HepG2 (cell line): ENCODE results near the gene RHO. TPM values are rescaled to one million over a fixed set of nuclear protein-coding genes. Genes with fewer than 3 reads are reported as not detected.

Source experiments
- ATAC-seq: fragments of 200-7000 bp; cut with Tn5 transposase; 3 replicates; pipeline ENCODE4 v1.9.1; 2020; ENCODE audit warnings: mild to moderate bottlenecking, moderate library complexity
- BruUV-seq: library from RNA; stranded (reverse); fragments of 400-500 nt; replicated peaks from 2 replicates; lab custom pipeline; 2021; lab: Mats Ljungman, UMichigan
- CTCF ChIA-PET: fragments of 300-600 bp; formaldehyde crosslinking; extraction: SDS; loops from one replicate; lab custom pipeline; 2021; ENCODE audit warnings: low total read pairs, inconsistent platforms, low intra/inter-chr PET ratio; lab: Yijun Ruan, JAX
- POLR2A ChIA-PET: fragments of 350-600 bp; sonication (Branson Sonifier 250); formaldehyde crosslinking; loops from one replicate; lab custom pipeline; 2020; ENCODE audit warnings: antibody characterized with exemption, inconsistent platforms; lab: Yijun Ruan, JAX
- DNase-seq: peaks from one replicate; pipeline ENCODE4 v3.0.0-alpha.2; 2015; ENCODE audit warnings: low spot score
- FAIRE-seq: peaks from 3 replicates; lab custom pipeline; 2011; peaks lifted over from hg19 to GRCh38; lab: Jason Lieb, UNC
- H2AFZ ChIP-seq: one replicate; pipeline ENCODE4 v1.6.1; 2011; ENCODE audit warnings: low read length, inconsistent platforms
- H3K27ac ChIP-seq: fragments of 300-600 bp; 3 replicates; pipeline ENCODE4 v1.8.0; 2011; ENCODE audit warnings: mixed run types, mild to moderate bottlenecking, mixed read lengths, low read length, inconsistent platforms; ENCODE audit not compliant: insufficient read depth; ENCODE audit errors: extremely low read length
- H3K27me3 ChIP-seq, 2 experiments: fragments of 200-600 bp in 1 of 2; 2 replicates in 1 of 2; 3 replicates in 1 of 2; pipeline versions ENCODE4 v1.6.0 to v1.8.0; 2011; ENCODE audit warnings: low read length in 2 of 2, mild to moderate bottlenecking in 2 of 2, moderate library complexity in 2 of 2, inconsistent platforms in 1 of 2; ENCODE audit not compliant: insufficient read depth in 2 of 2, control insufficient read depth in 1 of 2
- H3K36me3 ChIP-seq, 2 experiments: fragments of 200-600 bp in 1 of 2; replicated peaks in 1 of 2; 2 replicates in 1 of 2; 3 replicates in 1 of 2; pipeline versions ENCODE4 v1.5.1 to v1.8.0; 2011; ENCODE audit warnings: low read length in 2 of 2, inconsistent platforms in 1 of 2; ENCODE audit not compliant: insufficient read depth in 2 of 2, control insufficient read depth in 1 of 2
- H3K4me1 ChIP-seq: 2 replicates; pipeline ENCODE4 v1.5.1; 2012; ENCODE audit warnings: low read length, inconsistent platforms; ENCODE audit not compliant: insufficient read depth
- H3K4me2 ChIP-seq: 2 replicates; pipeline ENCODE4 v1.6.0; 2011; ENCODE audit warnings: low read depth, low read length, inconsistent platforms
- H3K4me3 ChIP-seq, 3 experiments: fragments of 200-600 bp in 1 of 3; sonication (generic), shearing (Covaris generic) in 1 of 3; replicated peaks in 1 of 3; 2 replicates each; pipeline ENCODE4 v1.5.1; 2011 to 2016; ENCODE audit warnings: low read length in 3 of 3, inconsistent platforms in 2 of 3, low read depth in 2 of 3, mild to moderate bottlenecking in 2 of 3, control low read depth in 1 of 3, mixed read lengths in 1 of 3; ENCODE audit not compliant: insufficient read depth in 1 of 3
- H3K79me2 ChIP-seq: one replicate; pipeline ENCODE4 v1.6.1; 2011; ENCODE audit warnings: low read length, inconsistent platforms; ENCODE audit not compliant: insufficient read depth
- H3K9ac ChIP-seq: 2 replicates; pipeline ENCODE4 v1.6.0; 2011; ENCODE audit warnings: mild to moderate bottlenecking, low read depth, low read length, inconsistent platforms; ENCODE audit not compliant: insufficient read depth
- H3K9me3 ChIP-seq: 2 replicates; pipeline ENCODE4 v1.5.1; 2012; ENCODE audit warnings: mild to moderate bottlenecking, low read length
- H4K20me1 ChIP-seq: 2 replicates; pipeline ENCODE4 v1.6.0; 2011; ENCODE audit warnings: inconsistent platforms, mild to moderate bottlenecking, low read length, moderate library complexity; ENCODE audit not compliant: insufficient read depth
- CEBPG ChIP-seq: IDR thresholded peaks from 2 replicates; pipeline ENCODE4 v1.6.1; 2016
- EHMT2 ChIP-seq: fragments of 200-600 bp; sonication (generic); IDR thresholded peaks from 2 replicates; pipeline ENCODE4 v1.7.0; 2017; ENCODE audit warnings: antibody characterized with exemption, low read depth, low read length, borderline replicate concordance
- EP300 ChIP-seq, 3 experiments: sonication (generic) in 1 of 3; formaldehyde crosslinking in 1 of 3; IDR thresholded peaks; 2 replicates each; pipeline versions ENCODE4 v1.5.1 to v1.6.1; 2011 to 2020; ENCODE audit warnings: low read depth in 2 of 3, low read length in 2 of 3, borderline replicate concordance in 1 of 3, improper control_type of control experiment in 1 of 3, mild to moderate bottlenecking in 1 of 3, missing genetic modification reagents in 1 of 3, moderate library complexity in 1 of 3
- ONECUT2 ChIP-seq: sonication (generic); formaldehyde crosslinking; IDR thresholded peaks from 2 replicates; pipeline ENCODE4 v1.4.0; 2020; ENCODE audit warnings: missing genetic modification reagents
- ZFP1 ChIP-seq: IDR thresholded peaks from 2 replicates; pipeline ENCODE4 v1.6.1; 2016
- ZNF160 ChIP-seq: sonication (generic); formaldehyde crosslinking; IDR thresholded peaks from 2 replicates; pipeline ENCODE4 v1.8.0; 2022; ENCODE audit warnings: mild to moderate bottlenecking, inconsistent platforms, missing genetic modification reagents
- ZNF326 ChIP-seq: sonication (generic); formaldehyde crosslinking; IDR thresholded peaks from 2 replicates; pipeline ENCODE4 v1.4.0; 2020; ENCODE audit warnings: missing genetic modification reagents, borderline replicate concordance
- ZNF713 ChIP-seq: sonication (generic); formaldehyde crosslinking; IDR thresholded peaks from 2 replicates; pipeline ENCODE4 v1.4.0; 2020; ENCODE audit warnings: mild to moderate bottlenecking, missing genetic modification reagents
- WGBS: methylation state at CpG from one replicate; pipeline ENCODE4 v1.1.6; 2017; ENCODE audit warnings: low lambda C conversion rate; 5-methylcytosine and 5-hydroxymethylcytosine counted together
- in situ Hi-C: cut with HindIII; loops from 2 replicates; pipeline ENCODE4 v1.10.0; 2017; ENCODE audit warnings: low pct_unique_long_range_greater_than_20kb; ENCODE audit not compliant: extremely low pct_ligation_motif_present
- intact Hi-C: fragments of 100-400 bp; cut with micrococcal nuclease; formaldehyde crosslinking; loops from one replicate; pipeline ENCODE4 v1.10.0; 2022; ENCODE audit not compliant: unreplicated experiment
- polyA plus RNA-seq, 8 experiments: library from polyadenylated mRNA; depleted of rRNA in 3 of 8; stranded (reverse) in 7 of 8; unstranded in 1 of 8; fragments of >200 nt; fragmentation: Illumina TruSeq in 4 of 8; extraction: Trizol in 4 of 8; gene quantifications; 2 replicates each; pipeline versions ENCODE4 v1.2.1 to v1.2.3, GENCODE V29; 2011 to 2016; ENCODE audit warnings: low read depth in 4 of 8, missing spikeins in 1 of 8, mixed read lengths in 1 of 8; ENCODE audit not compliant: insufficient read depth in 1 of 8
- total RNA-seq, 5 experiments: library from RNA; depleted of rRNA; stranded (reverse); fragments of >200 nt; fragmentation: Illumina TruSeq; extraction: Trizol; gene quantifications; 2 replicates each; pipeline ENCODE4 v1.2.3, GENCODE V29; 2016; ENCODE audit warnings: low read depth in 1 of 5
- TF ChIP-seq, protein P1 (sequence below): sonication (generic); formaldehyde crosslinking; IDR thresholded peaks from 2 replicates; pipeline ENCODE4 v1.4.0; 2020; ENCODE audit warnings: missing genetic modification reagents
- TF ChIP-seq, protein P2 (sequence below): sonication (generic); formaldehyde crosslinking; IDR thresholded peaks from 2 replicates; pipeline ENCODE4 v1.4.0; 2020; ENCODE audit warnings: missing genetic modification reagents
- TF ChIP-seq, protein P3 (sequence below): sonication (generic); formaldehyde crosslinking; IDR thresholded peaks from 2 replicates; pipeline ENCODE4 v1.4.0; 2020; ENCODE audit warnings: missing genetic modification reagents
- TF ChIP-seq, protein P4 (sequence below): sonication (generic); formaldehyde crosslinking; IDR thresholded peaks from 2 replicates; pipeline ENCODE4 v1.4.0; 2020; ENCODE audit warnings: missing genetic modification reagents
- TF ChIP-seq, protein P5 (sequence below): sonication (generic); formaldehyde crosslinking; IDR thresholded peaks from 2 replicates; pipeline ENCODE4 v1.9.0; 2021; ENCODE audit warnings: missing genetic modification reagents, borderline replicate concordance
- TF ChIP-seq, protein P6 (sequence below): sonication (generic); formaldehyde crosslinking; IDR thresholded peaks from 2 replicates; pipeline ENCODE4 v1.4.0; 2020; ENCODE audit warnings: low read depth, mild to moderate bottlenecking, missing genetic modification reagents

Gene RHO
- total and polyA plus RNA-seq, 2 of the 13 experiments (the other 11 are each of a cell fraction or from before 2014, with no cell fraction given) = not detected

DNA sequence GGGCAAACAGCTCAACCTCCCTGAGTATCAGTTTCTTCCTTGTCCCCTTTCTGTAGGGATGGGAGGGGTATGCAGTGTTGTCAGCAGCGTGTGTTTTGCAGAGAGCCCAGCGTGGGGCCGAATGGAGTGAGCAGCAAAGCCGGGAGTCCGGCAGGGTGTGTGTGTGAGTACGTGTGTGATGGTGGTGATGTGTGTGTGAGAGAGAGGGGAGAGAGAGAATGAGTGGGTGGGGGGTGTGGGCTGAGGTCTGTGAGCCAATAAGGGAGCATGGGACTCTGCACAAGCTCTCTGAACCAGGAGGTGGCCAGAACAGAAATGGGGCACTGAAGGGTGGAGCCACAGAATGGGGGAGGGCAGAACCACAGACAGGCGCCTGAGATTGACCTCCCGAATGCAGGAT lies 44.6 kb upstream of the RHO start:
- ChIA-PET CTCF (no interaction called here), POLR2A (no interaction called here)
- no peak for FAIRE-seq
- no TSS peak for BruUV-seq
- ATAC-seq = no peak
- Histone ChIP-seq H3K27me3 (no peaks in the 10 kb centered on the region), H3K4me1 (no peaks in the 10 kb centered on the region), H3K36me3 (peaks cover 5 to 23% of the 10 kb centered on the region in 2 experiments; a peak in 3 of 5 replicates), H2AFZ (no peak overlapping the region), H3K4me3 (no peak overlapping the region), H3K9ac (no peak overlapping the region), H3K4me2 (no peak overlapping the region), H4K20me1 (no peaks in the 10 kb centered on the region), H3K79me2 (no peaks in the 10 kb centered on the region), H3K9me3 (no peaks in the 10 kb centered on the region), H3K27ac (no peak overlapping the region)
- no peak for DNase-seq
- WGBS = 91% methylated on average over 8 of the region's 8 CpGs
- in situ Hi-C loops (no loop called here), intact Hi-C loops (no loop called here)
- TF ChIP-seq, protein P1, sequence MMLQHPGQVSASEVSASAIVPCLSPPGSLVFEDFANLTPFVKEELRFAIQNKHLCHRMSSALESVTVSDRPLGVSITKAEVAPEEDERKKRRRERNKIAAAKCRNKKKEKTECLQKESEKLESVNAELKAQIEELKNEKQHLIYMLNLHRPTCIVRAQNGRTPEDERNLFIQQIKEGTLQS (CRISPR knock-in tag) = no peak
- TF ChIP-seq ONECUT2 = no peak
- TF ChIP-seq ZNF326 (CRISPR knock-in tag) = no peak
- TF ChIP-seq, protein P2, sequence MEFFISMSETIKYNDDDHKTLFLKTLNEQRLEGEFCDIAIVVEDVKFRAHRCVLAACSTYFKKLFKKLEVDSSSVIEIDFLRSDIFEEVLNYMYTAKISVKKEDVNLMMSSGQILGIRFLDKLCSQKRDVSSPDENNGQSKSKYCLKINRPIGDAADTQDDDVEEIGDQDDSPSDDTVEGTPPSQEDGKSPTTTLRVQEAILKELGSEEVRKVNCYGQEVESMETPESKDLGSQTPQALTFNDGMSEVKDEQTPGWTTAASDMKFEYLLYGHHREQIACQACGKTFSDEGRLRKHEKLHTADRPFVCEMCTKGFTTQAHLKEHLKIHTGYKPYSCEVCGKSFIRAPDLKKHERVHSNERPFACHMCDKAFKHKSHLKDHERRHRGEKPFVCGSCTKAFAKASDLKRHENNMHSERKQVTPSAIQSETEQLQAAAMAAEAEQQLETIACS (CRISPR knock-in tag) = no peak
- TF ChIP-seq, protein P3, sequence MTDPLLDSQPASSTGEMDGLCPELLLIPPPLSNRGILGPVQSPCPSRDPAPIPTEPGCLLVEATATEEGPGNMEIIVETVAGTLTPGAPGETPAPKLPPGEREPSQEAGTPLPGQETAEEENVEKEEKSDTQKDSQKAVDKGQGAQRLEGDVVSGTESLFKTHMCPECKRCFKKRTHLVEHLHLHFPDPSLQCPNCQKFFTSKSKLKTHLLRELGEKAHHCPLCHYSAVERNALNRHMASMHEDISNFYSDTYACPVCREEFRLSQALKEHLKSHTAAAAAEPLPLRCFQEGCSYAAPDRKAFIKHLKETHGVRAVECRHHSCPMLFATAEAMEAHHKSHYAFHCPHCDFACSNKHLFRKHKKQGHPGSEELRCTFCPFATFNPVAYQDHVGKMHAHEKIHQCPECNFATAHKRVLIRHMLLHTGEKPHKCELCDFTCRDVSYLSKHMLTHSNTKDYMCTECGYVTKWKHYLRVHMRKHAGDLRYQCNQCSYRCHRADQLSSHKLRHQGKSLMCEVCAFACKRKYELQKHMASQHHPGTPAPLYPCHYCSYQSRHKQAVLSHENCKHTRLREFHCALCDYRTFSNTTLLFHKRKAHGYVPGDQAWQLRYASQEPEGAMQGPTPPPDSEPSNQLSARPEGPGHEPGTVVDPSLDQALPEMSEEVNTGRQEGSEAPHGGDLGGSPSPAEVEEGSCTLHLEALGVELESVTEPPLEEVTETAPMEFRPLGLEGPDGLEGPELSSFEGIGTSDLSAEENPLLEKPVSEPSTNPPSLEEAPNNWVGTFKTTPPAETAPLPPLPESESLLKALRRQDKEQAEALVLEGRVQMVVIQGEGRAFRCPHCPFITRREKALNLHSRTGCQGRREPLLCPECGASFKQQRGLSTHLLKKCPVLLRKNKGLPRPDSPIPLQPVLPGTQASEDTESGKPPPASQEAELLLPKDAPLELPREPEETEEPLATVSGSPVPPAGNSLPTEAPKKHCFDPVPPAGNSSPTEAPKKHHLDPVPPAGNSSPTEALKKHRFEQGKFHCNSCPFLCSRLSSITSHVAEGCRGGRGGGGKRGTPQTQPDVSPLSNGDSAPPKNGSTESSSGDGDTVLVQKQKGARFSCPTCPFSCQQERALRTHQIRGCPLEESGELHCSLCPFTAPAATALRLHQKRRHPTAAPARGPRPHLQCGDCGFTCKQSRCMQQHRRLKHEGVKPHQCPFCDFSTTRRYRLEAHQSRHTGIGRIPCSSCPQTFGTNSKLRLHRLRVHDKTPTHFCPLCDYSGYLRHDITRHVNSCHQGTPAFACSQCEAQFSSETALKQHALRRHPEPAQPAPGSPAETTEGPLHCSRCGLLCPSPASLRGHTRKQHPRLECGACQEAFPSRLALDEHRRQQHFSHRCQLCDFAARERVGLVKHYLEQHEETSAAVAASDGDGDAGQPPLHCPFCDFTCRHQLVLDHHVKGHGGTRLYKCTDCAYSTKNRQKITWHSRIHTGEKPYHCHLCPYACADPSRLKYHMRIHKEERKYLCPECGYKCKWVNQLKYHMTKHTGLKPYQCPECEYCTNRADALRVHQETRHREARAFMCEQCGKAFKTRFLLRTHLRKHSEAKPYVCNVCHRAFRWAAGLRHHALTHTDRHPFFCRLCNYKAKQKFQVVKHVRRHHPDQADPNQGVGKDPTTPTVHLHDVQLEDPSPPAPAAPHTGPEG (CRISPR knock-in tag) = no peak
- TF ChIP-seq, protein P4, sequence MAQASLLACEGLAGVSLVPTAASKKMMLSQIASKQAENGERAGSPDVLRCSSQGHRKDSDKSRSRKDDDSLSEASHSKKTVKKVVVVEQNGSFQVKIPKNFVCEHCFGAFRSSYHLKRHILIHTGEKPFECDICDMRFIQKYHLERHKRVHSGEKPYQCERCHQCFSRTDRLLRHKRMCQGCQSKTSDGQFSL (CRISPR knock-in tag) = no peak
- TF ChIP-seq, protein P5, sequence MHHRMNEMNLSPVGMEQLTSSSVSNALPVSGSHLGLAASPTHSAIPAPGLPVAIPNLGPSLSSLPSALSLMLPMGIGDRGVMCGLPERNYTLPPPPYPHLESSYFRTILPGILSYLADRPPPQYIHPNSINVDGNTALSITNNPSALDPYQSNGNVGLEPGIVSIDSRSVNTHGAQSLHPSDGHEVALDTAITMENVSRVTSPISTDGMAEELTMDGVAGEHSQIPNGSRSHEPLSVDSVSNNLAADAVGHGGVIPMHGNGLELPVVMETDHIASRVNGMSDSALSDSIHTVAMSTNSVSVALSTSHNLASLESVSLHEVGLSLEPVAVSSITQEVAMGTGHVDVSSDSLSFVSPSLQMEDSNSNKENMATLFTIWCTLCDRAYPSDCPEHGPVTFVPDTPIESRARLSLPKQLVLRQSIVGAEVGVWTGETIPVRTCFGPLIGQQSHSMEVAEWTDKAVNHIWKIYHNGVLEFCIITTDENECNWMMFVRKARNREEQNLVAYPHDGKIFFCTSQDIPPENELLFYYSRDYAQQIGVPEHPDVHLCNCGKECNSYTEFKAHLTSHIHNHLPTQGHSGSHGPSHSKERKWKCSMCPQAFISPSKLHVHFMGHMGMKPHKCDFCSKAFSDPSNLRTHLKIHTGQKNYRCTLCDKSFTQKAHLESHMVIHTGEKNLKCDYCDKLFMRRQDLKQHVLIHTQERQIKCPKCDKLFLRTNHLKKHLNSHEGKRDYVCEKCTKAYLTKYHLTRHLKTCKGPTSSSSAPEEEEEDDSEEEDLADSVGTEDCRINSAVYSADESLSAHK (CRISPR knock-in tag) = no peak
- no peak for TF ChIP-seq EP300 (IDR thresholded peaks at IDR 0.05; ENCODE audit: low read depth in 2 of 2, low read length in 2 of 2)
- TF ChIP-seq EP300 (CRISPR knock-in tag; IDR thresholded peaks at IDR 0.05; ENCODE audit: borderline replicate concordance) = no peak
- TF ChIP-seq ZNF160 = no peak
- TF ChIP-seq EHMT2 = no peak
- no peak for TF ChIP-seq ZFP1 (CRISPR knock-in tag)
- TF ChIP-seq, protein P6, sequence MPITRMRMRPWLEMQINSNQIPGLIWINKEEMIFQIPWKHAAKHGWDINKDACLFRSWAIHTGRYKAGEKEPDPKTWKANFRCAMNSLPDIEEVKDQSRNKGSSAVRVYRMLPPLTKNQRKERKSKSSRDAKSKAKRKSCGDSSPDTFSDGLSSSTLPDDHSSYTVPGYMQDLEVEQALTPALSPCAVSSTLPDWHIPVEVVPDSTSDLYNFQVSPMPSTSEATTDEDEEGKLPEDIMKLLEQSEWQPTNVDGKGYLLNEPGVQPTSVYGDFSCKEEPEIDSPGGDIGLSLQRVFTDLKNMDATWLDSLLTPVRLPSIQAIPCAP (CRISPR knock-in tag) = no peak
- TF ChIP-seq ZNF713 (CRISPR knock-in tag) = no peak
- no peak for TF ChIP-seq CEBPG (CRISPR knock-in tag)
